Upper lobe of left lung (tissue), 6 donors: Measurements from ENCODE around the gene PARN. TPM values are rescaled to one million over a fixed set of nuclear protein-coding genes. Genes with fewer than 3 reads are reported as not detected.

Source experiments
- ATAC-seq, 2 donors: fragments of 200-7000 bp; cut with Tn5 transposase; one replicate each; pipeline ENCODE4 v1.9.1; 2022; ENCODE audit warnings: mild to moderate bottlenecking in 2 of 2, moderate library complexity in 2 of 2; ENCODE audit not compliant: low FRiP score in 2 of 2
- DNase-seq, 2 donors: peaks; one replicate each; pipeline ENCODE4 v3.0.0-alpha.2; 2019 to 2020
- H3K27ac ChIP-seq, 4 donors: fragments of 200-600 bp; sonication (generic); one replicate each; pipeline ENCODE4 v1.5.1; 2016 to 2019
- H3K27me3 ChIP-seq, 4 donors: fragments of 200-600 bp; sonication (generic); one replicate each; pipeline ENCODE4 v1.5.1; 2017 to 2019
- H3K36me3 ChIP-seq, 4 donors: fragments of 200-600 bp; sonication (generic); one replicate each; pipeline ENCODE4 v1.5.1; 2016 to 2019
- H3K4me1 ChIP-seq, 4 donors: fragments of 200-600 bp; sonication (generic); one replicate each; pipeline ENCODE4 v1.5.1; 2018 to 2019
- H3K4me3 ChIP-seq, 4 donors: fragments of 200-600 bp; sonication (generic); one replicate each; pipeline ENCODE4 v1.5.1; 2017 to 2019; ENCODE audit warnings: mild to moderate bottlenecking in 2 of 4, moderate library complexity in 1 of 4
- H3K9me3 ChIP-seq, 4 donors: fragments of 200-600 bp; sonication (generic); one replicate each; pipeline ENCODE4 v1.5.1; 2018 to 2019
- EP300 ChIP-seq, 4 donors: sonication (generic); formaldehyde crosslinking; IDR thresholded peaks; one replicate each; pipeline ENCODE4 v1.5.1; 2017; ENCODE audit warnings: antibody characterized with exemption in 4 of 4, control low read depth in 2 of 4
- POLR2A ChIP-seq, 4 donors: fragments of 450-650 bp; IDR thresholded peaks; one replicate each; pipeline ENCODE4 v1.5.1; 2016 to 2017; ENCODE audit warnings: antibody characterized with exemption in 4 of 4, mild to moderate bottlenecking in 2 of 4
- POLR2AphosphoS5 ChIP-seq, 2 donors: sonication (generic); formaldehyde crosslinking; IDR thresholded peaks; one replicate each; pipeline ENCODE4 v1.5.1; 2017; ENCODE audit warnings: antibody characterized with exemption in 2 of 2
- WGBS, 2 donors: methylation state at CpG; one replicate each; pipeline ENCODE4 v1.1.5; 2017 to 2018; 5-methylcytosine and 5-hydroxymethylcytosine counted together
- total RNA-seq, 6 donors: library from RNA; depleted of rRNA in 4 of 6; stranded (reverse); fragments of >200 nt in 4 of 6; gene quantifications; one replicate each; pipeline versions ENCODE4 v1.1.0 to v1.2.1, GENCODE V29; 2016 to 2021
- TF ChIP-seq, protein P1 (sequence below), 6 experiments: fragments of 450-650 bp in 4 of 6; fragments of 200-600 bp in 2 of 6; sonication (generic) in 2 of 6; IDR thresholded peaks; one replicate each; pipeline ENCODE4 v1.5.1; 2016 to 2019; ENCODE audit warnings: antibody characterized with exemption in 6 of 6
- donor health status: DM: no; HTN: no; CAD: no; lungs with moderate emphysema.
- donor health status: DM: no; HTN: yes; CAD: no; lungs with severe emphysema.

The PARN gene
- total RNA-seq, 6 donors from 2014 or later, result 25.6 to 133 (median 37.3) TPM

DNA sequence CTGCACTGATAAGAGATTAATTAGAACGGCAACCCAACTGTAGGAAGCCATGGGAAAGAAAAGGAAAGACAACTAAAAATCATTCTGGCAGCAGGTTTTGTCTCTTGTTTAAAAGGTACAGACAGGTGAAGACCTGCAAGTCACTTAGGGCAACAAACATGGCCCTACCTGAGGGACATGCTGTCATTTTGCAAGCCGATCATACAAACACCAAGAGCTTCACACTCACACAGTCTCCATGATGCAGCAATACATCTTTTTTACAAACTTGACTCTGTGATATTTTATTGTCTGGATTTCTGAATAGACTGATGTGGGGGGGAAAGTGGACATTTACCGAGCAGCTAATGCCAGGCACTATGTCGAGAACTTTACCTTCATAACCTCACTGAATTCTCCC lies 101.8 kb downstream of the PARN start:
- no peaks in the 10 kb centered on the region for H3K27me3 ChIP-seq
- no peak overlapping the region for H3K27ac ChIP-seq
- 94 to 95% methylated on average over 4 of the region's 4 CpGs for WGBS, 2 donors
- DNase-seq (no peak), ATAC-seq (no peak)
- TF ChIP-seq POLR2AphosphoS5 (IDR thresholded peaks at IDR 0.05), result no peak
- TF ChIP-seq POLR2A (IDR thresholded peaks at IDR 0.05), result no peak
- TF ChIP-seq EP300 (IDR thresholded peaks at IDR 0.05), result no peak
- TF ChIP-seq, protein P1, sequence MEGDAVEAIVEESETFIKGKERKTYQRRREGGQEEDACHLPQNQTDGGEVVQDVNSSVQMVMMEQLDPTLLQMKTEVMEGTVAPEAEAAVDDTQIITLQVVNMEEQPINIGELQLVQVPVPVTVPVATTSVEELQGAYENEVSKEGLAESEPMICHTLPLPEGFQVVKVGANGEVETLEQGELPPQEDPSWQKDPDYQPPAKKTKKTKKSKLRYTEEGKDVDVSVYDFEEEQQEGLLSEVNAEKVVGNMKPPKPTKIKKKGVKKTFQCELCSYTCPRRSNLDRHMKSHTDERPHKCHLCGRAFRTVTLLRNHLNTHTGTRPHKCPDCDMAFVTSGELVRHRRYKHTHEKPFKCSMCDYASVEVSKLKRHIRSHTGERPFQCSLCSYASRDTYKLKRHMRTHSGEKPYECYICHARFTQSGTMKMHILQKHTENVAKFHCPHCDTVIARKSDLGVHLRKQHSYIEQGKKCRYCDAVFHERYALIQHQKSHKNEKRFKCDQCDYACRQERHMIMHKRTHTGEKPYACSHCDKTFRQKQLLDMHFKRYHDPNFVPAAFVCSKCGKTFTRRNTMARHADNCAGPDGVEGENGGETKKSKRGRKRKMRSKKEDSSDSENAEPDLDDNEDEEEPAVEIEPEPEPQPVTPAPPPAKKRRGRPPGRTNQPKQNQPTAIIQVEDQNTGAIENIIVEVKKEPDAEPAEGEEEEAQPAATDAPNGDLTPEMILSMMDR (IDR thresholded peaks at IDR 0.05), result no peak
- peaks cover 0 to 22% (median 11%) of the 10 kb centered on the region in 4 donors for H3K4me1 ChIP-seq
- no peaks in the 10 kb centered on the region for H3K36me3 ChIP-seq
- no peak overlapping the region for H3K4me3 ChIP-seq
- H3K9me3 ChIP-seq, result no peaks in the 10 kb centered on the region

DNA sequence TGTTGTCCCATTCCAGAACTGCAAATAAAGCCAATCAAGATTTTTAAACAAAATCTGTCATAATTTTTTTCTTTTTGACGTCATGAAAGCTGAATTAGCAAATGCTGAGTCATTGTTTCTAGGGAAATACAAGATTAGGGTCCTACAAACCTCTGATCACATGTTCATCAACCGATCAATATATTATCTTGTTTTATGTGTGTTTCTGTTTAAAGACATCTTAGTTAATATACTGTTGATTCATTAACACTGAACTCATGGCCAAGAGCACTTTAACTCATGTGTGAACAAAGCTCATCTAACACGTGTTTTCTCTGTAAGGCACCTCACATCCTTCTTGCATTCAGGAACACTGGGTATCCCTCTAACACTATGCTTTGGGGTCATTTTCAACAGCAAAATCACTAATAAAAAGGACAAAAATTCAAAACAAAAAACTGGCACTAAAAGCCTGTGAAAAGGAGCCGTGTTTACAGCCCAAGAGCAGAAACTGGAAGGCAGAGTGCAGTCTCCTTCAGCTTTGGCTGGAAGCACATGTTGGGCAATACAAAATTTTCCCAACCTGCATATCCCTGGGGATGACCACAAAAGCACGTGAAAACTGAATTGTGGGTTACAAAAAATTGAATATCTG lies 102.5 kb downstream of the PARN start:
- peaks cover 0 to 22% (median 11%) of the 10 kb centered on the region in 4 donors for H3K4me1 ChIP-seq
- no peaks in the 10 kb centered on the region for H3K36me3 ChIP-seq
- no peak overlapping the region for H3K4me3 ChIP-seq
- DNase-seq (peak in 1 of 2 donors; percentile 41), ATAC-seq (peak in 1 of 2 donors; percentile 75)
- TF ChIP-seq POLR2AphosphoS5 (IDR thresholded peaks at IDR 0.05), result no peak
- TF ChIP-seq, protein P1 (IDR thresholded peaks at IDR 0.05), result no peak
- no peak for TF ChIP-seq EP300 (IDR thresholded peaks at IDR 0.05)
- TF ChIP-seq POLR2A (IDR thresholded peaks at IDR 0.05), result no peak
- H3K27ac ChIP-seq, result no peak overlapping the region
- WGBS, 2 donors, result 52 to 56% methylated on average over 5 of the region's 5 CpGs
- no peaks in the 10 kb centered on the region for H3K27me3 ChIP-seq
- H3K9me3 ChIP-seq, result no peaks in the 10 kb centered on the region

DNA sequence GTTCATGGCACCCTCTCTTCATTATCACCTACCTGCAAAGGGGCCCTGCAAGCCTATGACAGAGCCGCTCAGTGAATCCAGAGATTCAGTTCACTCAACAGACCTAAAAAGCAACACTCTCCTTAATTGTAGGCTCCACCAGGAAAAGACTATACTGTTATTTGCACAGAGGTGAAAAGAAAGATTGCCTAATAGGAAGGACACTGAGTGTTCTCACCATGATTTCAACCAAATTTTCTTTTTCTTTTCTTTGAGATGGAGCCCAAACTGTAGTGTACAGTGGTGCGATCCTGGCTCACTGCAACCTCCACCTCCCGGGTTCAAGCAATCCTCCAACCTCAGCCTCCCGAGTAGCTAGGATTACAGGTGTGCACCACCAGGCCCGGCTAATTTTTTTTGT lies 104.5 kb downstream of the PARN start:
- DNase-seq (no peak), ATAC-seq (no peak)
- Histone ChIP-seq H3K4me1 (peaks cover 0 to 22% (median 11%) of the 10 kb centered on the region in 4 donors), H3K36me3 (no peaks in the 10 kb centered on the region), H3K4me3 (no peak overlapping the region), H3K27ac (no peak overlapping the region), H3K9me3 (no peaks in the 10 kb centered on the region), H3K27me3 (no peaks in the 10 kb centered on the region)
- 95 to 100% methylated on average over 5 of the region's 5 CpGs for WGBS, 2 donors
- TF ChIP-seq POLR2A (IDR thresholded peaks at IDR 0.05), result no peak
- TF ChIP-seq, protein P1 (IDR thresholded peaks at IDR 0.05), result no peak
- no peak for TF ChIP-seq EP300 (IDR thresholded peaks at IDR 0.05)
- no peak for TF ChIP-seq POLR2AphosphoS5 (IDR thresholded peaks at IDR 0.05)

DNA sequence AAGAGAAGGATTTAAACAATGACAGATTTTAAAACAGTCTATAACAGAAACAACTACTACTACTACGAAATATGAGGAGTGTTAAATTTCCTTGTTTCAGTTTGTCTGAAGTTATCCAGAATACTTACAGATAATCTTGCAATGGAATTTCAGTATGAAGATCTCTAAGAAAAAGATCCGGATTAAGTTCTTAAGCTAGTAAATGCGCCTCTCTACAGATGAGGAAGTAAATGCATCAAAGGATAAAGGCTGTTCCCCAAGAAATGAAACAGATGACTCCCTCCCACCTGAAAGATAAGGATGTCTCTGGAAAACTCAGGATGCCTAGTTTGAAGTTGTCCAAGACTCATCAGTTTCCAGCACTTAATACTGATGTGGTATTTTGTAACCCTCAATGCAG lies 105.1 kb downstream of the PARN start:
- no peaks in the 10 kb centered on the region for H3K36me3 ChIP-seq
- H3K9me3 ChIP-seq, result no peaks in the 10 kb centered on the region
- peaks cover 0 to 22% (median 11%) of the 10 kb centered on the region in 4 donors for H3K4me1 ChIP-seq
- 92 to 93% methylated on average over 3 of the region's 3 CpGs for WGBS, 2 donors
- ATAC-seq, result no peak
- H3K27me3 ChIP-seq, result no peaks in the 10 kb centered on the region
- TF ChIP-seq POLR2A (IDR thresholded peaks at IDR 0.05), result no peak
- TF ChIP-seq, protein P1 (IDR thresholded peaks at IDR 0.05), result no peak
- TF ChIP-seq EP300 (IDR thresholded peaks at IDR 0.05), result no peak
- TF ChIP-seq POLR2AphosphoS5 (IDR thresholded peaks at IDR 0.05), result no peak
- DNase-seq, result no peak
- no peak overlapping the region for H3K27ac ChIP-seq
- no peak overlapping the region for H3K4me3 ChIP-seq

DNA sequence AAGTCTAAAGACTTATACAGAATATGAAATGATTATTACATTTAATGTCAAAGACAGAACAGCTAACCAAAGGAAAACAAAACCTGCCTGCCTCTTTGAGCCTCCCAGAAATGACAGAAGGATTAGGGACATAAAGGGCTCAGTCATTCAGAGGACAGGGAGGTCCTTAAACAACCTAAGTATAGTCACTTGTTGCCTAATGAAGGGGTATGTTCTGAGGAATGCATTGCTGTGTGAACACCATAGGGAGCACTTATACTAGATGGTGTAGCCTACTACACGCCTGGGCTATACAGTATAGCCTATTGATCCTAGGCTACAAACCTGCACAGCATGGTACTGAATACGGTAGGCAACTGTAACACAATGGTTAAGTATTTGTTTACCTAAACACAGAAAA lies 106.4 kb downstream of the PARN start:
- TF ChIP-seq EP300 (IDR thresholded peaks at IDR 0.05) (no peak), POLR2A (IDR thresholded peaks at IDR 0.05) (no peak), POLR2AphosphoS5 (IDR thresholded peaks at IDR 0.05) (no peak)
- TF ChIP-seq, protein P1 (IDR thresholded peaks at IDR 0.05), result no peak
- 93 to 98% methylated on average over 2 of the region's 2 CpGs for WGBS, 2 donors
- no peak for ATAC-seq

More for the DNA sequence above, 106.4 kb downstream of the PARN start:
- H3K9me3 ChIP-seq, result no peaks in the 10 kb centered on the region
- H3K4me3 ChIP-seq, result no peak overlapping the region
- DNase-seq, result no peak
- no peaks in the 10 kb centered on the region for H3K27me3 ChIP-seq
- peaks cover 0 to 14% (median 8%) of the 10 kb centered on the region in 4 donors for H3K4me1 ChIP-seq
- no peaks in the 10 kb centered on the region for H3K36me3 ChIP-seq
- H3K27ac ChIP-seq, result no peak overlapping the region
